DOHH2 (cell line): Measurements from ENCODE around the gene KLHL41.
"Not testable (repeated sequence)": the region's sequence is repeated elsewhere in the genome, so short reads cannot be mapped to it uniquely, and the experiment has no call there.

ENCODE experiments used
- H3F3A ChIP-seq: fragments of 200-600 bp; sonication (generic), shearing (Covaris generic); 2 replicates; pipeline ENCODE4 v1.6.0; 2016; ENCODE audit warnings: antibody characterized with exemption, mild to moderate bottlenecking; ENCODE audit not compliant: control insufficient read depth, insufficient read depth
- H3K27ac ChIP-seq: fragments of 200-600 bp; sonication (generic); 2 replicates; pipeline ENCODE4 v1.5.1; 2014; ENCODE audit warnings: low read depth, mild to moderate bottlenecking, low read length, moderate library complexity
- H3K27me3 ChIP-seq: fragments of 200-600 bp; sonication (generic); 2 replicates; pipeline ENCODE4 v1.6.1; 2014; ENCODE audit warnings: mild to moderate bottlenecking, low read length, mixed read lengths; ENCODE audit not compliant: control insufficient read depth
- H3K36me3 ChIP-seq: fragments of 200-600 bp; sonication (generic); 2 replicates; pipeline ENCODE4 v1.6.1; 2014; ENCODE audit warnings: mild to moderate bottlenecking, low read length, moderate library complexity, mixed read lengths; ENCODE audit not compliant: control insufficient read depth
- H3K4me1 ChIP-seq: fragments of 200-600 bp; sonication (generic); 2 replicates; pipeline ENCODE4 v1.6.1; 2014; ENCODE audit warnings: mild to moderate bottlenecking, low read length, mixed read lengths; ENCODE audit not compliant: control insufficient read depth
- H3K4me2 ChIP-seq: fragments of 200-600 bp; sonication (generic); 2 replicates; pipeline ENCODE4 v1.6.0; 2014; ENCODE audit warnings: mild to moderate bottlenecking, low read length, moderate library complexity
- H3K4me3 ChIP-seq: fragments of 200-600 bp; sonication (generic); 2 replicates; pipeline ENCODE4 v1.5.1; 2014; ENCODE audit warnings: mild to moderate bottlenecking, low read length, mixed read lengths
- H3K79me2 ChIP-seq: fragments of 200-600 bp; sonication (generic); 2 replicates; pipeline ENCODE4 v1.6.1; 2014; ENCODE audit warnings: mild to moderate bottlenecking, low read length, mixed read lengths; ENCODE audit not compliant: control insufficient read depth
- H3K9me2 ChIP-seq: fragments of 200-600 bp; sonication (generic); replicated peaks from 2 replicates; pipeline ENCODE4 v1.6.1; 2014; ENCODE audit warnings: mild to moderate bottlenecking, low read length, mixed read lengths; ENCODE audit not compliant: control insufficient read depth
- H3K9me3 ChIP-seq: fragments of 200-600 bp; sonication (generic); 2 replicates; pipeline ENCODE4 v1.6.1; 2014; ENCODE audit warnings: antibody characterized with exemption, low read length, mixed read lengths; ENCODE audit not compliant: control insufficient read depth, insufficient read depth
- H4K20me1 ChIP-seq: fragments of 200-600 bp; sonication (generic); 2 replicates; pipeline ENCODE4 v1.6.0; 2014; ENCODE audit warnings: low read depth, mild to moderate bottlenecking, antibody characterized with exemption, low read length, moderate library complexity; ENCODE audit not compliant: control insufficient read depth, insufficient read depth
- CTCF ChIP-seq: fragments of 200-600 bp; sonication (generic); IDR thresholded peaks from one replicate; pipeline ENCODE4 v1.5.1; 2014; ENCODE audit warnings: antibody characterized with exemption, mild to moderate bottlenecking, low read depth, low read length; ENCODE audit not compliant: poor library complexity, severe bottlenecking
- EZH2phosphoT487 ChIP-seq: fragments of 200-600 bp; sonication (generic); IDR thresholded peaks from 2 replicates; pipeline ENCODE4 v1.6.1; 2017; ENCODE audit warnings: borderline replicate concordance, mild to moderate bottlenecking, antibody characterized with exemption, low read length, moderate library complexity, mixed read lengths

The KLHL41 gene

GRCh38 chr2:169511818-169512217, 2.3 kb downstream of the KLHL41 start:
- no peaks in the 10 kb centered on the region for H4K20me1 ChIP-seq
- no peaks in the 10 kb centered on the region for H3K4me1 ChIP-seq
- no peak overlapping the region for H3K27ac ChIP-seq
- no peaks in the 10 kb centered on the region for H3K9me2 ChIP-seq
- no peaks in the 10 kb centered on the region for H3K9me3 ChIP-seq
- no peaks in the 10 kb centered on the region for H3K79me2 ChIP-seq
- H3F3A ChIP-seq = no peaks in the 10 kb centered on the region
- TF ChIP-seq CTCF = no peak
- no peak for TF ChIP-seq EZH2phosphoT487
- H3K36me3 ChIP-seq = no peaks in the 10 kb centered on the region
- H3K4me2 ChIP-seq = no peak overlapping the region
- no peak overlapping the region for H3K4me3 ChIP-seq
- H3K27me3 ChIP-seq = no peaks in the 10 kb centered on the region

GRCh38 chr2:169512525-169512924, 3.0 kb downstream of the KLHL41 start:
- no peak for TF ChIP-seq CTCF
- no peak for TF ChIP-seq EZH2phosphoT487
- no peaks in the 10 kb centered on the region for H3K4me1 ChIP-seq
- H3K27me3 ChIP-seq = no peaks in the 10 kb centered on the region
- H3K27ac ChIP-seq = no peak overlapping the region
- no peaks in the 10 kb centered on the region for H3K36me3 ChIP-seq
- no peaks in the 10 kb centered on the region for H3K9me3 ChIP-seq
- H3F3A ChIP-seq = no peaks in the 10 kb centered on the region
- H3K79me2 ChIP-seq = no peaks in the 10 kb centered on the region
- H3K9me2 ChIP-seq = no peaks in the 10 kb centered on the region
- H4K20me1 ChIP-seq = no peaks in the 10 kb centered on the region
- H3K4me3 ChIP-seq = no peak overlapping the region
- H3K4me2 ChIP-seq = no peak overlapping the region

DNA sequence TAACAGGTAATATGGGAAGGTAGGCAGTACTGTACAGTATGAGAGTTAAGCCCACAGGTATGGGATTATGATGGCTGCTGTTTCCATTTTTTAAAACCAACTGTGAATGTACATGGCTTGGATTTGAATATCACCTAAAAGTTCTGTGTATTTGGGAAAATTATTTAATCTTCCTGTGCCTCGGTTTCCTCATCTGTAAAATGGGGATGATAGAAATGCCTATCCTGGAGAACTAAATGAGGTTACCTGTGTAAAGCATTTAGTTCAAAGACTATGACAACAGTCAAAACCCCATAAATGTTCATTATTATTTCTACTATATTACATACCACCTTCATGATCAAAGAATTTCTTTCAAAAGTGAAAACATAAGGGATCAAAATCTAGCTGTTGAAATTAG, 3.6 kb downstream of the KLHL41 start:
- no peaks in the 10 kb centered on the region for H3F3A ChIP-seq
- no peak overlapping the region for H3K27ac ChIP-seq
- no peaks in the 10 kb centered on the region for H3K27me3 ChIP-seq
- no peaks in the 10 kb centered on the region for H3K9me3 ChIP-seq
- H3K79me2 ChIP-seq = no peaks in the 10 kb centered on the region
- no peaks in the 10 kb centered on the region for H3K4me1 ChIP-seq
- TF ChIP-seq EZH2phosphoT487 (no peak), CTCF (no peak)
- no peaks in the 10 kb centered on the region for H3K36me3 ChIP-seq
- H3K9me2 ChIP-seq = no peaks in the 10 kb centered on the region
- H3K4me2 ChIP-seq = no peak overlapping the region
- no peaks in the 10 kb centered on the region for H4K20me1 ChIP-seq
- no peak overlapping the region for H3K4me3 ChIP-seq

DNA sequence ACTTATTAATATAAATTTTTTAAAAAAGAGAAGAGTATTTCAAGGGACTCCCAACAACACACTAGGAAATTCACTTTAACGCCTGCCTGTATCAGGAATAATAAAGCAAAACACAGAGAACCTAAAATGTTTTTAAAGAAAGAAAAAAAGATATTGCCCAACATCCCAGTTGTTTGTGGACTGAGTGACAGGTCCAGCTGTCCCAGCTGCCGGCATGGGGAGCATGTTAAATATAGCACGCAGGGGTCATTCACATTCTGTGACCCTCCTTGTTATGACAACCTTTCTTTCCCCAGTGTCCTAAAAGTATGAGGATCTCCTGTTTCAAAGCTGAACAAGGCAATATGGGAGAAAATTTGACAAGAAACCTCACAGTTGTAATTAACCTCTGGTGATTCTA, 4.4 kb downstream of the KLHL41 start:
- Histone ChIP-seq H3K36me3 (no peaks in the 10 kb centered on the region), H4K20me1 (no peaks in the 10 kb centered on the region), H3K79me2 (no peaks in the 10 kb centered on the region), H3K4me1 (no peaks in the 10 kb centered on the region), H3K4me2 (no peak overlapping the region), H3K4me3 (no peak overlapping the region), H3K9me2 (no peaks in the 10 kb centered on the region), H3F3A (no peaks in the 10 kb centered on the region), H3K9me3 (no peaks in the 10 kb centered on the region), H3K27ac (no peak overlapping the region), H3K27me3 (no peaks in the 10 kb centered on the region)
- TF ChIP-seq EZH2phosphoT487 (no peak), CTCF (no peak)

- not testable (repeated sequence) for H3K27ac ChIP-seq, H3K36me3 ChIP-seq, H3K79me2 ChIP-seq, H3K9me3 ChIP-seq, H3K4me3 ChIP-seq, H4K20me1 ChIP-seq, H3K9me2 ChIP-seq, H3F3A ChIP-seq, H3K4me2 ChIP-seq, H3K4me1 ChIP-seq, H3K27me3 ChIP-seq
These were observed 5.3 kb downstream of the KLHL41 start for GRCh38 chr2:169514758-169515157.
